PFSK-1 (cell line): Measurements from ENCODE around the gene TMEM255A.

Experiments used
- POLR2AphosphoS5 ChIP-seq: IDR thresholded peaks from 2 replicates; pipeline ENCODE4 v1.6.1; 2012; ENCODE audit warnings: low read depth, mild to moderate bottlenecking, control low read depth, low read length, moderate library complexity
- TAF1 ChIP-seq: IDR thresholded peaks from 2 replicates; pipeline ENCODE4 v1.6.1; 2012; ENCODE audit warnings: low read length, control low read depth, borderline replicate concordance; ENCODE audit not compliant: insufficient read depth
- TF ChIP-seq, protein P1 (sequence below), 2 experiments: IDR thresholded peaks; 2 replicates each; pipeline versions ENCODE4 v1.6.1 to v1.8.0; 2011 to 2012; ENCODE audit warnings: low read depth in 2 of 2, low read length in 2 of 2, control low read depth in 1 of 2, inconsistent platforms in 1 of 2, mild to moderate bottlenecking in 1 of 2, moderate library complexity in 1 of 2; ENCODE audit not compliant: insufficient read depth in 1 of 2

DNA sequence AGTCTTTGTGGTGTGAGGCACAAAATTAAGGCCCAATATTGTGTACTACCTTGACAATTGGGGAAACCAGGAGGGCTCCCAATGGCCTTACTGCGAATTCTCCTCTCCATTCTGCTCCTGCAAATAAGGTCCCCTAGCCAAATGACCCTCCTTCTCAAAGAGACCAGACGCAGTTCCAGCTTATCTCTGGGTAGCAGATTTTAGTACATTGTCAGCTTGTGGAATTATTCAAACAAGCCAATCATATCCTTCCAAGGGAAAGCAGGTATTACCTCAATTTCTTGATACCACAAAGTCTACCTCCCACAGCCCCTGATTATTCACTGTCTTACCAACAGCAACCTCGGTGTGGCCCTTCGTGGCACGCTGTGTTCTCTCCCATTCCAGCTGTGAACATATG is 68.4 kb downstream of the TMEM255A start:
- no peak for TF ChIP-seq POLR2AphosphoS5
- no peak for TF ChIP-seq TAF1
- TF ChIP-seq, protein P1, sequence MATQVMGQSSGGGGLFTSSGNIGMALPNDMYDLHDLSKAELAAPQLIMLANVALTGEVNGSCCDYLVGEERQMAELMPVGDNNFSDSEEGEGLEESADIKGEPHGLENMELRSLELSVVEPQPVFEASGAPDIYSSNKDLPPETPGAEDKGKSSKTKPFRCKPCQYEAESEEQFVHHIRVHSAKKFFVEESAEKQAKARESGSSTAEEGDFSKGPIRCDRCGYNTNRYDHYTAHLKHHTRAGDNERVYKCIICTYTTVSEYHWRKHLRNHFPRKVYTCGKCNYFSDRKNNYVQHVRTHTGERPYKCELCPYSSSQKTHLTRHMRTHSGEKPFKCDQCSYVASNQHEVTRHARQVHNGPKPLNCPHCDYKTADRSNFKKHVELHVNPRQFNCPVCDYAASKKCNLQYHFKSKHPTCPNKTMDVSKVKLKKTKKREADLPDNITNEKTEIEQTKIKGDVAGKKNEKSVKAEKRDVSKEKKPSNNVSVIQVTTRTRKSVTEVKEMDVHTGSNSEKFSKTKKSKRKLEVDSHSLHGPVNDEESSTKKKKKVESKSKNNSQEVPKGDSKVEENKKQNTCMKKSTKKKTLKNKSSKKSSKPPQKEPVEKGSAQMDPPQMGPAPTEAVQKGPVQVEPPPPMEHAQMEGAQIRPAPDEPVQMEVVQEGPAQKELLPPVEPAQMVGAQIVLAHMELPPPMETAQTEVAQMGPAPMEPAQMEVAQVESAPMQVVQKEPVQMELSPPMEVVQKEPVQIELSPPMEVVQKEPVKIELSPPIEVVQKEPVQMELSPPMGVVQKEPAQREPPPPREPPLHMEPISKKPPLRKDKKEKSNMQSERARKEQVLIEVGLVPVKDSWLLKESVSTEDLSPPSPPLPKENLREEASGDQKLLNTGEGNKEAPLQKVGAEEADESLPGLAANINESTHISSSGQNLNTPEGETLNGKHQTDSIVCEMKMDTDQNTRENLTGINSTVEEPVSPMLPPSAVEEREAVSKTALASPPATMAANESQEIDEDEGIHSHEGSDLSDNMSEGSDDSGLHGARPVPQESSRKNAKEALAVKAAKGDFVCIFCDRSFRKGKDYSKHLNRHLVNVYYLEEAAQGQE (IDR thresholded peaks at IDR 0.05; ENCODE audit: insufficient read depth in 1 of 2, low read depth in 2 of 2, low read length in 2 of 2): no peak
